ENCODE measurements around the gene RELB.
"Not testable (repeated sequence)": the region's sequence is repeated elsewhere in the genome, so short reads cannot be mapped to it uniquely, and the experiment has no call there.

Gene RELB

GRCh38 chr19:44988273-44988672 is 13.0 kb upstream of the RELB start:
- no peak for DNase-seq

- DNase-seq = peak; percentile 14
Measured at GRCh38 chr19:44988896-44989556, 12.2 kb upstream of the RELB start.

GRCh38 chr19:44990459-44990858 is 10.8 kb upstream of the RELB start:
- no peak for DNase-seq

GRCh38 chr19:44990966-44991365 is 10.3 kb upstream of the RELB start:
- DNase-seq = no peak

GRCh38 chr19:44992336-44993163 is 8.7 kb upstream of the RELB start:
- DNase-seq = no peak

- no peak for DNase-seq
Measured at GRCh38 chr19:44993526-44993925, 7.7 kb upstream of the RELB start.

- DNase-seq = no peak
Measured at GRCh38 chr19:44993926-44994537, 7.2 kb upstream of the RELB start.

- DNase-seq = no peak
Measured at GRCh38 chr19:44998025-44998424, 3.2 kb upstream of the RELB start.

- DNase-seq = not testable (repeated sequence)
Measured at GRCh38 chr19:44999131-44999925, 1.9 kb upstream of the RELB start.

GRCh38 chr19:45000665-45001064 is 599 bp upstream of the RELB start:
- not testable (repeated sequence) for DNase-seq

- DNase-seq = no peak
Measured at GRCh38 chr19:45003485-45003884, 2.2 kb downstream of the RELB start.

- DNase-seq = no peak
Measured at GRCh38 chr19:45005787-45006186, 4.5 kb downstream of the RELB start.

- no peak for DNase-seq
Measured at GRCh38 chr19:45008552-45008951, 7.3 kb downstream of the RELB start.

- DNase-seq = no peak
Measured at GRCh38 chr19:45009625-45010255, 8.5 kb downstream of the RELB start.

- DNase-seq = no peak
Measured at GRCh38 chr19:45010306-45010705, 9.0 kb downstream of the RELB start.

- no peak for DNase-seq
Measured at GRCh38 chr19:45011959-45012358, 10.7 kb downstream of the RELB start.

- DNase-seq = no peak
Measured at GRCh38 chr19:45016388-45017314, 15.4 kb downstream of the RELB start.

- DNase-seq = no peak
Measured at GRCh38 chr19:45019187-45019586, 17.9 kb downstream of the RELB start.

- DNase-seq = no peak
Measured at GRCh38 chr19:45020071-45020470, 18.8 kb downstream of the RELB start.

- no peak for DNase-seq
Measured at GRCh38 chr19:45021971-45022370, 20.7 kb downstream of the RELB start.

GRCh38 chr19:45023048-45023447 is 21.8 kb downstream of the RELB start:
- DNase-seq = no peak

GRCh38 chr19:45025264-45025663 is 24.0 kb downstream of the RELB start:
- no peak for DNase-seq
